Measurements from ENCODE around the gene TMCC2. TPM values are rescaled to one million over a fixed set of nuclear protein-coding genes. Genes with fewer than 3 reads are reported as not detected.

The TMCC2 gene
- total and polyA plus RNA-seq, 2 of the 4 experiments (the other 2 are of a cell fraction): 2.0 to 4.2 TPM

DNA sequence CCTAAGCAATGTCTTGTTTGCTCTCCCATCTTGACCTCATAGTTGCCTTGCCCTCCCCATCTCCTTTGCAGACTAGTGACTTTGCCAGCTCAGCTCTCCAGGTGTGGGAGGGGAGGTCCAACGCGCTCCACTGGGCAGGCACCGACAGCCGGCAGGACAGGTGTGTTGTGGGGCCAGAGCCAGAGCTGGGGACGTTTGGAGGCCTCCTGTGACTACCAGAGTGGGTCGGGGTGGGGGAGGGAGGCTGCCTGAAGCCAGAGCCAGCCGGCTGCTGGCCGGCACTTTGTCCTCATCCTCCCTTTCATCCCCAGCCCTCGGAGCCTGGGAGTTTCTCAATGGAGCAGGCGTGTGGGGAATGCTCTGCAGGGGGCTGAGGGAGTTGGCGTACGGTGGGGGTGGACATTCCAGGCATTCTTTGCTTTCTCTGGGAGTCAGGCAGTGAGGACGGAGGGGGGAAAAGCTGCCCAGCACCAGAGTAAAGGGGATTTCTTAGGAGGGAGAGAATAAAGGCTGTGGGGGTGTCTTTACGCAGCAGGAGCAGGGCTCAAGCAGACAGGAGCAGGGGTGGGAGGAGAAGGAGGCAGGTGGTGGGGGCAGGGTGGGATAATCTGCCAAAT is 73.6 kb downstream of the TMCC2 start (continued):
- TF ChIP-seq, protein P1, sequence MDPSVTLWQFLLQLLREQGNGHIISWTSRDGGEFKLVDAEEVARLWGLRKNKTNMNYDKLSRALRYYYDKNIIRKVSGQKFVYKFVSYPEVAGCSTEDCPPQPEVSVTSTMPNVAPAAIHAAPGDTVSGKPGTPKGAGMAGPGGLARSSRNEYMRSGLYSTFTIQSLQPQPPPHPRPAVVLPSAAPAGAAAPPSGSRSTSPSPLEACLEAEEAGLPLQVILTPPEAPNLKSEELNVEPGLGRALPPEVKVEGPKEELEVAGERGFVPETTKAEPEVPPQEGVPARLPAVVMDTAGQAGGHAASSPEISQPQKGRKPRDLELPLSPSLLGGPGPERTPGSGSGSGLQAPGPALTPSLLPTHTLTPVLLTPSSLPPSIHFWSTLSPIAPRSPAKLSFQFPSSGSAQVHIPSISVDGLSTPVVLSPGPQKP (IDR thresholded peaks at IDR 0.05; ENCODE audit: borderline replicate concordance, low read depth, low read length): no peak

DNA sequence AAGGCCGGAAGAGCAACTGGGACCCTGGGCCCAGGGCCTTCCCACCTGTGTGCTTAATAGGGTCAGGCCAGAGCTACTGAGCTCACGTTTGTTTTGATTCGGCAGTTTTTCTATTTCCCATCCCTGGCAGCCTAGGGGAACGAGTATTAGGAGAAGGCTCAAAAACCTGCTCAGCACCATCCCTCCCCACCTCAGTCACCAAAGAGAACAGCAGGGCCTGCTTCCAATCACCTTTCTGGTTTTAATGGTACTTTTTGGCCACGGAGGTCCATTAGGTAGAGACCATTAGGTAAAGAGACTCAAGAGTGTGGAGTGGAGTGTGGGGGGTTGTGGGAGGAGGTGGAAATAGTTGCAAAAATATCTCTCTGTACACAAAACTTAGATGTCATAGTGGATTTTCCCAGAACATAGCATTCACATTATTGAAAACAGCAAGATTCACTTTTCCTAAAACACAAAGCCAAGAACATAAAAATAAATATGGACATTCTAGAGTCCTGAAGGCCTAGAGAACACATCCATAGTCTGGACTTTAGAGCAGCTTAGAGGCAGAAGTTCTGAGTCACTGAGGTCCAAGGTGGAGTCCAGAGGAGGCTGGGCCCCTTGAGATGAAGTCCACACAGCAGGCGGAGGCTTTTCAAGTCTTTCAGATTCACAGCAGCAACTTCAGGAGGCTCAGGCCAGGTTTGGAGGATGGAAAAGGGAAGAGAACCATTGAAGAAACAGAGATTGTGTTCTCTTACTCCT is 74.3 kb downstream of the TMCC2 start:
- dilution Hi-C loops (cut with HindIII; ENCODE audit: low sequenced_read_pairs, unreplicated experiment): no loop called here
- H3K36me3 ChIP-seq (ENCODE audit: control insufficient read depth, insufficient read depth, low read length): peaks cover 47% of the 10 kb centered on the region
- no peak for TF ChIP-seq FOS (IDR thresholded peaks at IDR 0.05; ENCODE audit: low read depth, low read length)
- no peak for TF ChIP-seq MXI1 (IDR thresholded peaks at IDR 0.05; ENCODE audit: borderline replicate concordance, low read depth, low read length)
- no peak for TF ChIP-seq MAZ (IDR thresholded peaks at IDR 0.05; ENCODE audit: borderline replicate concordance, low read depth, low read length)
- no peak for TF ChIP-seq CHD1 (IDR thresholded peaks at IDR 0.05; ENCODE audit: low read depth, low read length)
- TF ChIP-seq SMC3 (IDR thresholded peaks at IDR 0.05; ENCODE audit: low read depth, low read length): no peak
- TF ChIP-seq, protein P2, sequence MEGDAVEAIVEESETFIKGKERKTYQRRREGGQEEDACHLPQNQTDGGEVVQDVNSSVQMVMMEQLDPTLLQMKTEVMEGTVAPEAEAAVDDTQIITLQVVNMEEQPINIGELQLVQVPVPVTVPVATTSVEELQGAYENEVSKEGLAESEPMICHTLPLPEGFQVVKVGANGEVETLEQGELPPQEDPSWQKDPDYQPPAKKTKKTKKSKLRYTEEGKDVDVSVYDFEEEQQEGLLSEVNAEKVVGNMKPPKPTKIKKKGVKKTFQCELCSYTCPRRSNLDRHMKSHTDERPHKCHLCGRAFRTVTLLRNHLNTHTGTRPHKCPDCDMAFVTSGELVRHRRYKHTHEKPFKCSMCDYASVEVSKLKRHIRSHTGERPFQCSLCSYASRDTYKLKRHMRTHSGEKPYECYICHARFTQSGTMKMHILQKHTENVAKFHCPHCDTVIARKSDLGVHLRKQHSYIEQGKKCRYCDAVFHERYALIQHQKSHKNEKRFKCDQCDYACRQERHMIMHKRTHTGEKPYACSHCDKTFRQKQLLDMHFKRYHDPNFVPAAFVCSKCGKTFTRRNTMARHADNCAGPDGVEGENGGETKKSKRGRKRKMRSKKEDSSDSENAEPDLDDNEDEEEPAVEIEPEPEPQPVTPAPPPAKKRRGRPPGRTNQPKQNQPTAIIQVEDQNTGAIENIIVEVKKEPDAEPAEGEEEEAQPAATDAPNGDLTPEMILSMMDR (conservative IDR thresholded peaks at IDR 0.05; ENCODE audit: low read depth, low read length): no peak
- TF ChIP-seq, protein P3, sequence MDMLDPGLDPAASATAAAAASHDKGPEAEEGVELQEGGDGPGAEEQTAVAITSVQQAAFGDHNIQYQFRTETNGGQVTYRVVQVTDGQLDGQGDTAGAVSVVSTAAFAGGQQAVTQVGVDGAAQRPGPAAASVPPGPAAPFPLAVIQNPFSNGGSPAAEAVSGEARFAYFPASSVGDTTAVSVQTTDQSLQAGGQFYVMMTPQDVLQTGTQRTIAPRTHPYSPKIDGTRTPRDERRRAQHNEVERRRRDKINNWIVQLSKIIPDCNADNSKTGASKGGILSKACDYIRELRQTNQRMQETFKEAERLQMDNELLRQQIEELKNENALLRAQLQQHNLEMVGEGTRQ (IDR thresholded peaks at IDR 0.05; ENCODE audit: low read depth, low read length): no peak
- TF ChIP-seq RFX5 (IDR thresholded peaks at IDR 0.05; ENCODE audit: low read depth, low read length): no peak
- TF ChIP-seq BHLHE40 (IDR thresholded peaks at IDR 0.05; ENCODE audit: low read depth, low read length): no peak

More for the DNA sequence above, 74.3 kb downstream of the TMCC2 start:
- no peak overlapping the region for H3K4me3 ChIP-seq (ENCODE audit: insufficient read depth, low read depth, low read length)
- peaks cover 32% of the 10 kb centered on the region for H3K4me1 ChIP-seq (ENCODE audit: control insufficient read depth, insufficient read depth, low read length)
- H4K91ac ChIP-seq (ENCODE audit: insufficient read depth, low read depth, low read length): peak overlapping the region; percentile 100
- peaks cover 25 to 77% of the 10 kb centered on the region in 2 experiments for H3K79me1 ChIP-seq (ENCODE audit: low read depth in 1 of 2, low read length in 2 of 2)
- BruUV-seq (replicated peaks): no TSS peak
- in situ Hi-C loops (cut with MboI; ENCODE audit: low sequenced_read_pairs) (no loop called here), intact Hi-C loops (cut with micrococcal nuclease) (loop anchor here (2.0 kb wide), 1 partner anchor 19 kb away; the partner anchor contains the start of gene NUAK2)
- no peaks in the 10 kb centered on the region for H3K27me3 ChIP-seq (ENCODE audit: control insufficient read depth, insufficient read depth, low read length)
- H3K14ac ChIP-seq (replicated peaks; ENCODE audit: low read depth, low read length): peak overlapping the region; percentile 84
- H2BK15ac ChIP-seq (ENCODE audit: low read depth, low read length): peak overlapping the region; percentile 89; the same call in 2 of the 3 replicates
- peaks cover 23% of the 10 kb centered on the region for H3K9me1 ChIP-seq (ENCODE audit: insufficient read depth, low read length)
- no peaks in the 10 kb centered on the region for H4K20me1 ChIP-seq (ENCODE audit: insufficient read depth, low read length)
- H3K4me2 ChIP-seq (ENCODE audit: low read depth, low read length): peak overlapping the region; percentile 16
- H3K4ac ChIP-seq (ENCODE audit: low read depth, low read length): peak overlapping the region; percentile 100
- peak; percentile 74 for DNase-seq
- H4K8ac ChIP-seq (ENCODE audit: low read depth in 2 of 2, low read length in 2 of 2): peak overlapping the region; percentile 88 to 97
- POLR2A ChIA-PET (ENCODE audit: unreplicated experiment): no interaction called here
- peak overlapping the region; percentile 96 for H3K56ac ChIP-seq (ENCODE audit: extremely low read depth, insufficient read depth, low read length)
- H2AK5ac ChIP-seq (ENCODE audit: low read depth, low read length): peak overlapping the region; percentile 95
- peak overlapping the region; percentile 97 for H2AK9ac ChIP-seq (replicated peaks; ENCODE audit: low read depth, low read length, poor library complexity)
- no CpG with 5 or more reads among the region's 6 CpGs for WGBS, 2 experiments (ENCODE audit: extremely low coverage in 2 of 2, insufficient read length in 1 of 2)
- H4K5ac ChIP-seq (ENCODE audit: low read depth, low read length): peak overlapping the region; percentile 91
- peak overlapping the region; percentile 100 for H2BK120ac ChIP-seq (ENCODE audit: low read depth, low read length)
- CTCF ChIA-PET: interaction anchor here (2.3 kb wide), 1 partner anchor 23 kb away, joined by 5 read pairs; no protein-coding TSS in a partner anchor
- H3K27ac ChIP-seq (ENCODE audit: insufficient read depth, low read length): peak overlapping the region; percentile 99
- peak overlapping the region; percentile 97 for H2BK20ac ChIP-seq (ENCODE audit: low read depth, low read length)
- peak overlapping the region; percentile 98 for H3K23ac ChIP-seq (ENCODE audit: low read depth, low read length)
- no peak; the same call in 1 of the 2 replicates for ATAC-seq (ENCODE audit: low read depth)
- H3K18ac ChIP-seq (ENCODE audit: low read depth, low read length): peak overlapping the region; percentile 94
- no peaks in the 10 kb centered on the region for H3K9me3 ChIP-seq (ENCODE audit: control insufficient read depth, insufficient read depth, low read length)
- H2AFZ ChIP-seq (replicated peaks; ENCODE audit: low read length, poor library complexity): peak overlapping the region; percentile 34
- peak overlapping the region; percentile 100 for H2BK5ac ChIP-seq (ENCODE audit: low read depth, low read length, poor library complexity, severe bottlenecking)
- H3K9ac ChIP-seq (ENCODE audit: low read depth, low read length): peak overlapping the region; percentile 77
